ENCODE results near the gene PROM2.

The PROM2 gene

DNA sequence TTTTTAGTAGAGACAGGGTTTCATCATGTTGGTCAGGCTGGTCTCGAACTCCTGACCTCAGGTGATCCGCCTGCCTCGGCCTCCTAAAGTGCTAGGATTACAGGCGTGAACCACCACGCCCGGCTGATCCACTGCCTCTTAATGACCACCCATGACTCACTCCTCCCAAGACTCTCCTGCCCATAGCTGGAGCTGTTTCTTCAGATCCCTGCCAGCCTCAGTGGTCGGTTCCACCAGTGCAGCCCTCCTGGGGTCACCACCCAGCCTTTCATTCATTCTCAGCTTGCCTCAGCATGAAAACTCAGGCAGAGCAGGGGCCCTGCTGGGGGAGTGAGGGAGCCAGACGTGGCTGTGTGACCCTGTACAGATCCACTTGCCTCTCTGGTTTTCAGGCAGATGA, 35.4 kb downstream of the PROM2 start:
- TF ChIP-seq, protein P1, sequence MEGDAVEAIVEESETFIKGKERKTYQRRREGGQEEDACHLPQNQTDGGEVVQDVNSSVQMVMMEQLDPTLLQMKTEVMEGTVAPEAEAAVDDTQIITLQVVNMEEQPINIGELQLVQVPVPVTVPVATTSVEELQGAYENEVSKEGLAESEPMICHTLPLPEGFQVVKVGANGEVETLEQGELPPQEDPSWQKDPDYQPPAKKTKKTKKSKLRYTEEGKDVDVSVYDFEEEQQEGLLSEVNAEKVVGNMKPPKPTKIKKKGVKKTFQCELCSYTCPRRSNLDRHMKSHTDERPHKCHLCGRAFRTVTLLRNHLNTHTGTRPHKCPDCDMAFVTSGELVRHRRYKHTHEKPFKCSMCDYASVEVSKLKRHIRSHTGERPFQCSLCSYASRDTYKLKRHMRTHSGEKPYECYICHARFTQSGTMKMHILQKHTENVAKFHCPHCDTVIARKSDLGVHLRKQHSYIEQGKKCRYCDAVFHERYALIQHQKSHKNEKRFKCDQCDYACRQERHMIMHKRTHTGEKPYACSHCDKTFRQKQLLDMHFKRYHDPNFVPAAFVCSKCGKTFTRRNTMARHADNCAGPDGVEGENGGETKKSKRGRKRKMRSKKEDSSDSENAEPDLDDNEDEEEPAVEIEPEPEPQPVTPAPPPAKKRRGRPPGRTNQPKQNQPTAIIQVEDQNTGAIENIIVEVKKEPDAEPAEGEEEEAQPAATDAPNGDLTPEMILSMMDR (IDR thresholded peaks at IDR 0.05), result no peak
- TF ChIP-seq ZFX (IDR thresholded peaks at IDR 0.05; ENCODE audit: borderline replicate concordance), result no peak
- no peak overlapping the region for H3K27ac ChIP-seq

DNA sequence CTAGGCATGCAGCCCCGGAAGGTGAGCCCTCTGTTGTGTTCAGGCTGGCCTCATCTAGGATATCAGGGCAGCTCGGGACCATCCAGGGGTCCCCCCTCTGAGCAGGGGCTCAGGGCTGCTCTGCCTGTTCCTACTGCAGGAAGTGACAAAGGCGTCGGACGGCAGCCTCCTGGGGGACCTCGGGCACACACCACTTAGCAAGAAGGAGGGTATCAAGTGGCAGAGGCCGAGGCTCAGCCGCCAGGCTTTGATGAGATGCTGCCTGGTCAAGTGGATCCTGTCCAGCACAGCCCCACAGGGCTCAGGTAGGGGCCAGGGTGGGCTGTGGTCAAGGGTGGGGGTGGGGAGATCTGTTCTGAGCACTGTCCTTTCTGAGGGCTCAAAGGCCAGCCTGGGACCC, 36.0 kb downstream of the PROM2 start:
- no peak overlapping the region for H3K27ac ChIP-seq
- no peak for TF ChIP-seq ZFX (IDR thresholded peaks at IDR 0.05; ENCODE audit: borderline replicate concordance)
- TF ChIP-seq, protein P1 (IDR thresholded peaks at IDR 0.05), result no peak

DNA sequence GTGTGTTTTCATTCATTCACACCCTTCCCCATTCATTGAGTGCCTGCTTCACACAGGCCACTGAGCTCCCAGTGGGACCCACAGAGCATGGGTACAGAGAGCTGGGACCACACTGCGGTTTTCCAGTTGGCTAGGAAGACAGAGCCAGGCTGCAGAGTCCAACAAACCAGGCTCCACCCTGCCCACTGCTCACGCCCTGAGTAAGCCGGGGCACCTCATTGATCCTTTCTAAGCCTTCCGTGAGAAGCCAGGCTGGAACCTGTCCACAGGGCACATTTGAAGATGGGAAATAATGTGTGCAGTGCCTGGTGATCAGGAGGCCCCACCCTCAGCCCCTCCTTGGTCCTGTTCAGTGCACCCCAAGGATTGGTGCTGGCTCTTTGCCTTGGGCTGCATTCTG, 36.4 kb downstream of the PROM2 start:
- no peak overlapping the region for H3K27ac ChIP-seq
- TF ChIP-seq, protein P1 (IDR thresholded peaks at IDR 0.05), result no peak
- no peak for TF ChIP-seq ZFX (IDR thresholded peaks at IDR 0.05; ENCODE audit: borderline replicate concordance)

GRCh38 chr2:95311815-95312542, 37.7 kb downstream of the PROM2 start:
- no peak for TF ChIP-seq ZFX (IDR thresholded peaks at IDR 0.05; ENCODE audit: borderline replicate concordance)
- TF ChIP-seq, protein P1 (IDR thresholded peaks at IDR 0.05), result no peak
- H3K27ac ChIP-seq, result no peak overlapping the region

GRCh38 chr2:95312543-95313201, 38.4 kb downstream of the PROM2 start:
- no peak for TF ChIP-seq ZFX (IDR thresholded peaks at IDR 0.05; ENCODE audit: borderline replicate concordance)
- TF ChIP-seq, protein P1 (IDR thresholded peaks at IDR 0.05), result no peak
- no peak overlapping the region for H3K27ac ChIP-seq

GRCh38 chr2:95313296-95314131, 39.3 kb downstream of the PROM2 start:
- no peak overlapping the region for H3K27ac ChIP-seq
- no peak for TF ChIP-seq ZFX (IDR thresholded peaks at IDR 0.05; ENCODE audit: borderline replicate concordance)
- TF ChIP-seq, protein P1 (IDR thresholded peaks at IDR 0.05), result no peak

All from 22Rv1 (cell line).